SK-N-SH treated with all-trans-retinoic acid at 6 μM for 48 hours (cell line): ENCODE results near the gene EIF4G1.

ENCODE experiments used
- ATAC-seq: fragments of 200-7000 bp; cut with Tn5 transposase; 3 replicates; pipeline ENCODE4 v1.9.1; 2020; ENCODE audit warnings: mild to moderate bottlenecking, moderate library complexity
- CREB5 ChIP-seq: fragments of 250-450 bp; sonication (Bioruptor Pico); IDR thresholded peaks from 2 replicates; pipeline ENCODE4 v1.5.1; 2020; ENCODE audit warnings: low read depth, mild to moderate bottlenecking, moderate library complexity
- CSDC2 ChIP-seq: fragments of 250-450 bp; sonication (Bioruptor Pico); IDR thresholded peaks from 2 replicates; pipeline ENCODE4 v1.5.0; 2020; ENCODE audit warnings: mild to moderate bottlenecking, moderate library complexity
- GLIS3 ChIP-seq: fragments of 250-450 bp; sonication (Bioruptor Pico); IDR thresholded peaks from 2 replicates; pipeline ENCODE4 v1.5.0; 2020; ENCODE audit warnings: mild to moderate bottlenecking, moderate library complexity
- ISL1 ChIP-seq: fragments of 250-450 bp; sonication (Bioruptor Pico); IDR thresholded peaks from 2 replicates; pipeline ENCODE4 v2.1.2; 2022; ENCODE audit warnings: mild to moderate bottlenecking, moderate library complexity
- OSR1 ChIP-seq: fragments of 250-450 bp; sonication (Bioruptor Pico); IDR thresholded peaks from 2 replicates; pipeline ENCODE4 v1.8.0; 2022; ENCODE audit warnings: moderate library complexity, mild to moderate bottlenecking, inconsistent platforms
- PATZ1 ChIP-seq: fragments of 250-450 bp; sonication (Bioruptor Pico); IDR thresholded peaks from 2 replicates; pipeline ENCODE4 v1.8.0; 2020; ENCODE audit warnings: mild to moderate bottlenecking, moderate library complexity, borderline replicate concordance
- POU6F1 ChIP-seq: fragments of 250-450 bp; sonication (Bioruptor Pico); IDR thresholded peaks from 2 replicates; pipeline ENCODE4 v1.8.0; 2021; ENCODE audit warnings: low read depth, mild to moderate bottlenecking, moderate library complexity, borderline replicate concordance
- PPARA ChIP-seq: fragments of 250-450 bp; sonication (Bioruptor Pico); IDR thresholded peaks from 2 replicates; pipeline ENCODE4 v1.5.0; 2020; ENCODE audit warnings: mild to moderate bottlenecking, borderline replicate concordance
- RARB ChIP-seq: fragments of 250-450 bp; sonication (Bioruptor Pico); IDR thresholded peaks from 2 replicates; pipeline ENCODE4 v1.8.0; 2021; ENCODE audit warnings: mild to moderate bottlenecking, moderate library complexity
- SNAI2 ChIP-seq: fragments of 250-450 bp; sonication (Bioruptor Pico); IDR thresholded peaks from 2 replicates; pipeline ENCODE4 v1.5.0; 2020; ENCODE audit warnings: mild to moderate bottlenecking, moderate library complexity
- TOX ChIP-seq: fragments of 250-450 bp; sonication (Bioruptor Pico); IDR thresholded peaks from 2 replicates; pipeline ENCODE4 v1.8.0; 2021; ENCODE audit warnings: mild to moderate bottlenecking, moderate library complexity, borderline replicate concordance
- TSHZ2 ChIP-seq: fragments of 250-450 bp; sonication (Bioruptor Pico); IDR thresholded peaks from 2 replicates; pipeline ENCODE4 v1.5.0; 2020; ENCODE audit warnings: mild to moderate bottlenecking, moderate library complexity
- ZC3H10 ChIP-seq: fragments of 250-450 bp; sonication (Bioruptor Pico); IDR thresholded peaks from 2 replicates; pipeline ENCODE4 v1.5.1; 2021; ENCODE audit warnings: mild to moderate bottlenecking, moderate library complexity
- ZNF70 ChIP-seq: fragments of 450-650 bp; formaldehyde crosslinking; IDR thresholded peaks from 2 replicates; pipeline ENCODE4 v1.5.0; 2020; ENCODE audit warnings: mild to moderate bottlenecking, moderate library complexity
- ZNF8 ChIP-seq: fragments of 450-650 bp; formaldehyde crosslinking; IDR thresholded peaks from 2 replicates; pipeline ENCODE4 v1.5.0; 2020; ENCODE audit warnings: mild to moderate bottlenecking, moderate library complexity

The EIF4G1 gene

GRCh38 chr3:184333700-184334099 lies 19.3 kb downstream of the EIF4G1 start (continued):
- TF ChIP-seq PATZ1 = no peak
- TF ChIP-seq SNAI2 (CRISPR knock-in tag) = no peak
- no peak for TF ChIP-seq ZNF70
- no peak for TF ChIP-seq ZNF8 (CRISPR knock-in tag)

GRCh38 chr3:184334470-184335158 lies 20.2 kb downstream of the EIF4G1 start:
- ATAC-seq = no peak
- TF ChIP-seq TOX (CRISPR knock-in tag) (no peak), OSR1 (CRISPR knock-in tag) (no peak), TSHZ2 (CRISPR knock-in tag) (no peak), CREB5 (no peak), ZNF70 (no peak), ZC3H10 (CRISPR knock-in tag) (no peak), CSDC2 (CRISPR knock-in tag) (no peak), PPARA (CRISPR knock-in tag) (no peak), POU6F1 (CRISPR knock-in tag) (no peak), RARB (CRISPR knock-in tag) (no peak)

GRCh38 chr3:184335291-184335660 lies 20.9 kb downstream of the EIF4G1 start:
- peak; percentile 1 for ATAC-seq

More at GRCh38 chr3:184335291-184335660, 20.9 kb downstream of the EIF4G1 start:
- no peak for TF ChIP-seq GLIS3 (CRISPR knock-in tag)
- no peak for TF ChIP-seq ISL1 (CRISPR knock-in tag)
- no peak for TF ChIP-seq ZC3H10 (CRISPR knock-in tag)
- 0 out of 2 replicates have a peak, but pooled peaks have one; percentile 24 for TF ChIP-seq ZNF70
- no peak for TF ChIP-seq ZNF8 (CRISPR knock-in tag)
- no peak for TF ChIP-seq PATZ1
